Retina (tissue), 1 donor: ENCODE measurements around the gene RAB11FIP4.

Experiments
- DNase-seq: peaks from one replicate; pipeline ENCODE4 v3.0.0-alpha.2; 2016

Gene RAB11FIP4

DNA sequence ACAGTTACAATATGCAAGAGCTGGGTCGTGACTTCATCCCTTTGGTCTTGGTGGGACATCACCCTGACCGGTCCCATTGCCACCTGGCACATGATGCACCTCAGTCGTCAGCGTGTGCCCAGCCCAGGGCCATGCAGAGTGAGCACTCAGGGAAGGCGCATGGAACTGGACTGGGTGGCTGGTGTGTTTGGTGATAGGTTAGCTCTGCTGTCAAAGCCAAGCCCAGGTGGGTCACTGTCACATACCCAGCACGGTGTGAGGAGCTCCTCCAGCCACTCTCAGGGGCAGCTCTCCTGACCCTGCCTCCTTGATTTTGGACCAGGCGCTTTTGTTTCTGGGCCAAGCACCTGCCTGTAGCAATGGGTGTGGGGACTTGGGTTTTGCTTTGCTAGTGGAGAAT is 180.9 kb downstream of the RAB11FIP4 start:
- DNase-seq: no peak

DNA sequence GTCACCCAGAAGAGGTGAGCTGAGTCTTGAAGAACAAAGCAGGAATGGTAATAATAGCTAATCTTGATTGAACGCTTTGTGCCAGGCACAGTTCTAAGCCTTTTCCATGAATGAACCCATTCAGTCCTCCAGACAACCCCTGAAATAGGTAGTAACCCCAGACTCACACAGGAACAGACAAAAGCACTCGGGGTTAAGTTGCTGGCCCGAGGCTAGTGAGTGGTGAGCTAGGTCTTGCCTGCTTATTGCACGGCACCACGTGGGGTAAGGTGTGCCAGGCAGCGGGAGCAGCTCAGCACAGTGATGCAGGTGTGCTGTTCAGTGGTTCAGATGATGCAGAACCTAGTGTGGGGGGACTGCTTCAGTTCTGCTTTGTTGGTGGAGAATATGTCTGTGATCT is 181.6 kb downstream of the RAB11FIP4 start:
- no peak for DNase-seq

DNA sequence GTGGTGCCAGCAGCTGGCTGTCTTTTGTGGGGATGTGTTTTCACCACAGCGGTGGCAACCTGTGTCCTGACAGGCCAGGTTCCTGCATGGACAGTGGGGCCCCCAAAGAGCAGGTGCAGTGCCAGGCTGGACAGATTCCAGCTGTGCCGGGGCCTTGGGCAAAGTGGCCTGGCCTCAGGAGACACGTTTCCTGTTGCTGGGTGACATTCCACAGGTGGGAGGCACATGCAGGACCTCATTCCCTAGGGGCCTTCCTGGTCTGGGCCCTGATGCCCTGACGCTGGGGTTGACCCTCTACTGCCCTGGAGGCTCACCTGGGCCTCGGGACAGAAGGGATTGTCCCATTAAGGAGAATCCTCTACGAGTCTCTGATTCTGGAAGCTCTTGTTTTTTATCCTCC is 182.4 kb downstream of the RAB11FIP4 start:
- DNase-seq: no peak

GRCh38 chr17:31574458-31574857 is 183.0 kb downstream of the RAB11FIP4 start:
- DNase-seq: no peak

- no peak for DNase-seq
These were observed 183.6 kb downstream of the RAB11FIP4 start for GRCh38 chr17:31575043-31575442.

DNA sequence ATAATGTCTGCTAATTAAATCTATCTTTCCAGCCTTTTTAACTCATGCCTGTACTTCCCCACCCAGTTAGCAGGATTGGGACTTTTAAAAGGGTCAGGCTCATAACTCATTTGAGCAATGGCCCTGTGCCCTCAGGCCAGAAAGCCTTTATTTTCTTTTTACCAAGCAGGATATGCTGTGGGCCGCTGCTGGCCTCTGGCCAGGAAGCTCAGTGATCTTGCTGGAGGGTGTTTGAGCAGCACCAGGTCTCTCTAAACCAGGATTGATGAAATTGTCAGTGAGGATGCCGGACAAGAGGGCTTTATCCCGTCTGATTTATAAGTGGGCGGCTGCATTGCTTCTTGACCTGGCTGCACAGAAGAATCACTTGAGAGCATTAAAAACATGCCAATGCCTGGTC is 187.8 kb downstream of the RAB11FIP4 start:
- no peak for DNase-seq

- DNase-seq: no peak
These were observed 188.8 kb downstream of the RAB11FIP4 start for GRCh38 chr17:31580316-31580705.

- DNase-seq: no peak
These were observed 189.4 kb downstream of the RAB11FIP4 start for GRCh38 chr17:31580706-31581490.

- DNase-seq: no peak
These were observed 190.0 kb downstream of the RAB11FIP4 start for GRCh38 chr17:31581491-31581890.

DNA sequence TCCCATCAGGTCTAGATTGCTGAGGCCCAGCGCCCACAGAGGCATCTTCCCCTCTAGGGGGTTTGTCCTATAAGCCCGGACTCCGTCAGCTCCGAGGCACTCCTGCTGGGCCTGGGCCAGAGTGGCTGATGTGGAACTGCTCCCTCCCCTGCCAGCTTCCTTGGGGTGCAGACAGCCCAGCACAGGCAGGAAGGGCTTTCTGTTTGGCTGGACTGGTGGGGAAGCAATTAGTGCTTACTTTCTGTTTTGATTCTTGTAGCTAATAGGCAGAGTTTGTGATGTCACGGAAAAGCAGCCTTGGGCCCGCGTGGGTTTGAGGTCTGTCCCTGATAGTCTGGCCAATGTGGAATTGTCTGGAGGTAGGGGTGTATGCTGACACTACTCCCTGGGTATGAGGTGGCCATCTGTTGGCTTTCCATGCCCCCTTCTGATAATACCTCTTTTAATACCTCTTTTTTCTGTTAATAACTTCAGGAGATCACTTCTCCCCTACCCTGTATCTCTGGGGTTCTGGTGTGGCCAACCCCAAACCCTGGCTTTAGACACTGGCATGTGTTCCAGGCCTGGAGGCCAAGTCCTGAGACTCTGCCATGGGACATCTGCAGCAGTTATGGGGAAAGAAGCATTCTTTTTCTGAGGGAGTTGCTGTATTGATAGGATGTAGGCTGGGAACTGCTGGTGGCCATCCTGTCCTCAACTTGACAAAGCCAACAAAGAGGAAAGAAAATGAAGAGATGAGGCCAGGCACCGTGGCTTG is 190.9 kb downstream of the RAB11FIP4 start:
- DNase-seq: no peak

DNA sequence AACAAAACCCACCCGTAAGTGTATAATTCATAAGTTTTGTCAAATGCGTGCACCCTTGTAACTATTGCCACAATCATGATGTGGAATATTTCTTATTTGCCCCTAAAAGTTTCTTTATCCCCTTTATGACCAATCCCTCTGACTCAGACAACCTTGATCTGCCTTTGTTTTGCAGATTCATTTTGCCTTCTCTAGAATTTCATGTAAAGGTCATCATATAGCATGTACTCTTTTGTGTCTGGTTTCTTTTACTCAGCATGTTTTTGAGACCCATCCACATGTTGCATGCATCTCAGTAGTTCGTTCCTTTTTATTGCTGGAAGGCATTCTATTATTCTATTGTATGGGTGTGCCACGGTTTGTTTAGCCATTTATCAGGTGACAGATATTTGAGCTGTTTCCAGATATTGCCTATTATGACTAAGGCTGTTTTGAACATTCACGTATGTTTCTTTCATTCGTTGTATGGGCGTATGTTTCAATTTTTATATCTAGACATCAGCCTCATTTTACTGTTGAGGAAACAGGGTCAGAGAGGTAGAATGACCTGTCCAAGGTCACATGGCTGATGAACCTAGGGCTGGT is 192.4 kb downstream of the RAB11FIP4 start:
- no peak for DNase-seq

DNA sequence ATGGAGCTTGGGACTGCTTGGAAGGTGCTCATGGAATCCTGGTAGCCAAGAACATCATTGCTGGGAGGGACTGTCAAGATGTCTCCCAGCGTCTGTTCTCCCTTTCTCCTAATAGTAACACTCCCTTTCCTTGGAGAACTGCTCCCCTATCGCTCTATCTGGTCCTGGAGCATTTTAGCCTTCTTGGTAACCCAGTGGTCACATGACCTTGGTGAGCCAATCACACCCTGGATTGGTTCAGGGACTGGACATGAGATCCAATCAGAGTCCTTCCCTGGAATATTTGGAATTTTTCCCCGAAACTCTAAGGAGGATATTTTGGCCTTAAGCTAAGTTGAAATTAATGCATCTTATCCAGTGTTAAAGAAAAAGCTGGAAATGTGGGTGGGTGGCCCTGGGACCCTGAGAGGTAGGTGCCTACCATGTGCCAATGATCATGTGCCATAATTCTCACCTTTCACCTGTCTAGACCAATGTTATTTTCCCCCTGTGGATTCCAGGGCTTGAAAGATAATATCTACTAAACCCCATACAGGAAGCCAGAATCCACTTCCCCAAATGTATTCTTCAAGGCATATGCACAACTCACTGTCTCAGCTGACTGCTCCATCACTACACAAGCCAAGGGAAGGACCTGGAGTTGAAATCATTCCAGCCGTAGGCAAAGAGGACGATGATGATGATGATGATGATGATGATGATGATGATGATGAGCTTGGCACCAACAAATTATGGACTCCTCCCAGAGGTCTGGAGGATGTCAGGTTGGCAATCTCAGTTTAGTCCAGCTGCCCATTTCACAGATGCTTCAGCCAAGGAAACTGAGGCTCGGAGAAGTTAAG is 193.2 kb downstream of the RAB11FIP4 start:
- no peak for DNase-seq

- no peak for DNase-seq
These were observed 193.8 kb downstream of the RAB11FIP4 start for GRCh38 chr17:31585280-31585630.

- no peak for DNase-seq
These were observed 195.5 kb downstream of the RAB11FIP4 start for GRCh38 chr17:31586946-31587345.

GRCh38 chr17:31587462-31587861 is 196.0 kb downstream of the RAB11FIP4 start:
- no peak for DNase-seq
